ENCODE results near the gene SLC35C1.

DNA sequence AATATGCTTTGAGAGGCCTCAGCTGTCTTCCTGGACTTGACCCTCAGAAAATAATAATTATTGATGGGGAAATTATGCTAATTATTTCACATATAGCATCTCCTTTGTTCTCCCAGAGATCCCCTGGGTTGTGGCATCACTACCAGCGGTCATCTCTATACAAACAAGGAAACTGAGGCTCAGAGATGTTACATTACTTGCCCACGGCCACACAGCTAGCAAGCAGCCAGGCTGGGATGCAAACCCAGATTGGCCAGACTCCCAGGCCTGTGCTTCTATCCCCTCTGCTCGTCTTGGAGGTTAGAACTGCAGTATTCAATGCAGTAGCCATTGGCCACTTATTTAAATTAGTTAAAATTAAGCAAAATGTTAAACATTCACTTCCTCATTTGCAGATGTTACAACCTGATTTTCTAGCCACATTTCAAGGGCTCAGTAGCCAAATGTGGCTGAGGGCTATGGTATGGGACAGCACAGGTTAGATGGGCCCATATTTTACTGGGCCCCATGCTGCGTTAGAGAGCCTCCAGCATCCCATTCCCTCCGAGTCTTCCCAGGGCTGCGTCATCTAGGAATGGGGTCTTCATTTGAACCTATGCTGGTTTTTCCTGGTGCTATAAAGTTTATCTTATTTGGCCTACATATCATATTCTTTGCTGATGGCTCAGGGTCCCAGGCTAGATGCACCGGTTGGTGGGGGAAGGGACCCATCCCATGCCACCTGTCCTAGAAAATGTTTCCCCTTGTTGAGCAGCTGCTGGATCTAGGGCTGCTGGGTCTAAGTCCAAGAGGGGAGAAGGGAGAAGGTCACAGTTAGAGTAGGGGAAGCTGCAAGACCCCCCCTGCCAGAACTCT is 2.2 kb downstream of the SLC35C1 start:
- no peak for TF ChIP-seq POLR2A (IDR thresholded peaks at IDR 0.05)
- TF ChIP-seq, protein P1, sequence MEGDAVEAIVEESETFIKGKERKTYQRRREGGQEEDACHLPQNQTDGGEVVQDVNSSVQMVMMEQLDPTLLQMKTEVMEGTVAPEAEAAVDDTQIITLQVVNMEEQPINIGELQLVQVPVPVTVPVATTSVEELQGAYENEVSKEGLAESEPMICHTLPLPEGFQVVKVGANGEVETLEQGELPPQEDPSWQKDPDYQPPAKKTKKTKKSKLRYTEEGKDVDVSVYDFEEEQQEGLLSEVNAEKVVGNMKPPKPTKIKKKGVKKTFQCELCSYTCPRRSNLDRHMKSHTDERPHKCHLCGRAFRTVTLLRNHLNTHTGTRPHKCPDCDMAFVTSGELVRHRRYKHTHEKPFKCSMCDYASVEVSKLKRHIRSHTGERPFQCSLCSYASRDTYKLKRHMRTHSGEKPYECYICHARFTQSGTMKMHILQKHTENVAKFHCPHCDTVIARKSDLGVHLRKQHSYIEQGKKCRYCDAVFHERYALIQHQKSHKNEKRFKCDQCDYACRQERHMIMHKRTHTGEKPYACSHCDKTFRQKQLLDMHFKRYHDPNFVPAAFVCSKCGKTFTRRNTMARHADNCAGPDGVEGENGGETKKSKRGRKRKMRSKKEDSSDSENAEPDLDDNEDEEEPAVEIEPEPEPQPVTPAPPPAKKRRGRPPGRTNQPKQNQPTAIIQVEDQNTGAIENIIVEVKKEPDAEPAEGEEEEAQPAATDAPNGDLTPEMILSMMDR (IDR thresholded peaks at IDR 0.05) = no peak
